K562 (cell line): ENCODE measurements around the gene BEST4. TPM values are rescaled to one million over a fixed set of nuclear protein-coding genes. Genes with fewer than 3 reads are reported as not detected.

Experiments
- BDP1 ChIP-seq: IDR thresholded peaks from 3 replicates; pipeline ENCODE4 v1.6.1; 2011; ENCODE audit not compliant: insufficient read length, insufficient read depth
- MTA3 ChIP-seq: fragments of 450-650 bp; formaldehyde crosslinking; IDR thresholded peaks from 2 replicates; pipeline ENCODE4 v1.6.1; 2017; ENCODE audit warnings: mild to moderate bottlenecking, borderline replicate concordance
- NEUROD1 ChIP-seq: fragments of 150-350 bp; IDR thresholded peaks from 2 replicates; pipeline ENCODE4 v1.6.1; 2014; ENCODE audit warnings: borderline replicate concordance, low read length, low read depth; ENCODE audit not compliant: partially characterized antibody
- PHB2 ChIP-seq: fragments of 450-650 bp; IDR thresholded peaks from 2 replicates; pipeline ENCODE4 v1.6.1; 2017; ENCODE audit warnings: low read depth
- PKNOX1 ChIP-seq: fragments of 450-650 bp; IDR thresholded peaks from 2 replicates; pipeline ENCODE4 v1.6.1; 2016
- SAP30 ChIP-seq: fragments of 200-600 bp; sonication (generic); IDR thresholded peaks from 2 replicates; pipeline ENCODE4 v1.6.1; 2012; ENCODE audit warnings: borderline replicate concordance, low read depth, mild to moderate bottlenecking, moderate library complexity, low read length, control low read depth, inconsistent platforms; ENCODE audit not compliant: insufficient read depth, poor library complexity, severe bottlenecking
- ZFP1 ChIP-seq: fragments of 450-650 bp; formaldehyde crosslinking; IDR thresholded peaks from 2 replicates; pipeline ENCODE4 v1.4.0; 2020; ENCODE audit warnings: mild to moderate bottlenecking, mixed read lengths
- ZKSCAN8 ChIP-seq: fragments of 200-800 bp; sonication (Bioruptor generic); IDR thresholded peaks from 2 replicates; pipeline ENCODE4 v1.6.1; 2016; ENCODE audit warnings: missing genetic modification characterization, missing compliant biosample characterization
- ZNF134 ChIP-seq: fragments of 250-450 bp; sonication (Bioruptor Pico); conservative IDR thresholded peaks from 2 replicates; pipeline ENCODE4 v1.4.0; 2020
- ZNF175 ChIP-seq: fragments of 200-800 bp; sonication (Bioruptor generic); IDR thresholded peaks from 2 replicates; pipeline ENCODE4 v1.6.1; 2016; ENCODE audit warnings: low read depth, mild to moderate bottlenecking, missing genetic modification characterization, missing compliant biosample characterization
- ZNF398 ChIP-seq: fragments of 250-450 bp; sonication (Bioruptor Pico); IDR thresholded peaks from 2 replicates; pipeline ENCODE4 v1.8.0; 2021; ENCODE audit warnings: moderate library complexity, mild to moderate bottlenecking, inconsistent platforms
- polyA plus RNA-seq, 8 experiments: library from polyadenylated mRNA; depleted of rRNA in 4 of 8; stranded (reverse) in 5 of 8; unstranded in 3 of 8; fragments of >200 nt; fragmentation: Nextera tagmentation in 2 of 8; fragmentation: Illumina TruSeq in 1 of 8; extraction: Ambion mirVana in 2 of 8; extraction: Trizol in 1 of 8; gene quantifications; 2 replicates each; pipeline versions ENCODE4 v1.2.1 to v1.2.3, GENCODE V29; 2011 to 2014; ENCODE audit warnings: inconsistent platforms in 1 of 8, missing spikeins in 1 of 8
- total RNA-seq, 7 experiments: library from RNA; depleted of rRNA in 6 of 7; stranded (reverse); fragments of >200 nt in 6 of 7; fragmentation: Illumina TruSeq in 2 of 7; extraction: Trizol in 2 of 7; gene quantifications; 2 replicates each; pipeline versions ENCODE4 v1.2.1 to v1.2.3, GENCODE V29; 2011 to 2021; ENCODE audit warnings: low replicate concordance in 1 of 7
- TF ChIP-seq, protein P1 (sequence below): sonication (generic); formaldehyde crosslinking; IDR thresholded peaks from 2 replicates; pipeline ENCODE4 v1.8.1; 2023; ENCODE audit warnings: missing genetic modification reagents, mild to moderate bottlenecking, borderline replicate concordance
- TF ChIP-seq, protein P2 (sequence below): fragments of 450-650 bp; IDR thresholded peaks from 2 replicates; pipeline ENCODE4 v1.6.1; 2014; ENCODE audit warnings: low read depth, mild to moderate bottlenecking, moderate library complexity, borderline replicate concordance
- TF ChIP-seq, protein P3 (sequence below): fragments of 450-650 bp; formaldehyde crosslinking; IDR thresholded peaks from 2 replicates; pipeline ENCODE4 v1.4.0; 2020; ENCODE audit warnings: mild to moderate bottlenecking

BEST4 gene
- total and polyA plus RNA-seq, 9 of the 15 experiments (the other 6 are each of a cell fraction or from before 2014, with no cell fraction given): 0.07 to 0.11 TPM; not detected in 7

GRCh38 chr1:44807364-44808062 lies 19.5 kb upstream of the BEST4 start (continued):
- TF ChIP-seq, protein P1, sequence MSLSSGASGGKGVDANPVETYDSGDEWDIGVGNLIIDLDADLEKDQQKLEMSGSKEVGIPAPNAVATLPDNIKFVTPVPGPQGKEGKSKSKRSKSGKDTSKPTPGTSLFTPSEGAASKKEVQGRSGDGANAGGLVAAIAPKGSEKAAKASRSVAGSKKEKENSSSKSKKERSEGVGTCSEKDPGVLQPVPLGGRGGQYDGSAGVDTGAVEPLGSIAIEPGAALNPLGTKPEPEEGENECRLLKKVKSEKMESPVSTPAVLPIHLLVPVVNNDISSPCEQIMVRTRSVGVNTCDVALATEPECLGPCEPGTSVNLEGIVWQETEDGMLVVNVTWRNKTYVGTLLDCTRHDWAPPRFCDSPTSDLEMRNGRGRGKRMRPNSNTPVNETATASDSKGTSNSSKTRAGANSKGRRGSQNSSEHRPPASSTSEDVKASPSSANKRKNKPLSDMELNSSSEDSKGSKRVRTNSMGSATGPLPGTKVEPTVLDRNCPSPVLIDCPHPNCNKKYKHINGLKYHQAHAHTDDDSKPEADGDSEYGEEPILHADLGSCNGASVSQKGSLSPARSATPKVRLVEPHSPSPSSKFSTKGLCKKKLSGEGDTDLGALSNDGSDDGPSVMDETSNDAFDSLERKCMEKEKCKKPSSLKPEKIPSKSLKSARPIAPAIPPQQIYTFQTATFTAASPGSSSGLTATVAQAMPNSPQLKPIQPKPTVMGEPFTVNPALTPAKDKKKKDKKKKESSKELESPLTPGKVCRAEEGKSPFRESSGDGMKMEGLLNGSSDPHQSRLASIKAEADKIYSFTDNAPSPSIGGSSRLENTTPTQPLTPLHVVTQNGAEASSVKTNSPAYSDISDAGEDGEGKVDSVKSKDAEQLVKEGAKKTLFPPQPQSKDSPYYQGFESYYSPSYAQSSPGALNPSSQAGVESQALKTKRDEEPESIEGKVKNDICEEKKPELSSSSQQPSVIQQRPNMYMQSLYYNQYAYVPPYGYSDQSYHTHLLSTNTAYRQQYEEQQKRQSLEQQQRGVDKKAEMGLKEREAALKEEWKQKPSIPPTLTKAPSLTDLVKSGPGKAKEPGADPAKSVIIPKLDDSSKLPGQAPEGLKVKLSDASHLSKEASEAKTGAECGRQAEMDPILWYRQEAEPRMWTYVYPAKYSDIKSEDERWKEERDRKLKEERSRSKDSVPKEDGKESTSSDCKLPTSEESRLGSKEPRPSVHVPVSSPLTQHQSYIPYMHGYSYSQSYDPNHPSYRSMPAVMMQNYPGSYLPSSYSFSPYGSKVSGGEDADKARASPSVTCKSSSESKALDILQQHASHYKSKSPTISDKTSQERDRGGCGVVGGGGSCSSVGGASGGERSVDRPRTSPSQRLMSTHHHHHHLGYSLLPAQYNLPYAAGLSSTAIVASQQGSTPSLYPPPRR: peak; percentile 38; the same call in 1 of the 2 replicates
- TF ChIP-seq ZNF175 (CRISPR knock-in tag) (peak; percentile 94), BDP1 (no peak), SAP30 (no peak), ZNF398 (CRISPR knock-in tag) (no peak), ZFP1 (no peak), ZKSCAN8 (CRISPR knock-in tag) (peak; percentile 94), NEUROD1 (peak; percentile 91), ZNF134 (peak; percentile 78), PHB2 (no peak), PKNOX1 (peak; percentile 60; the same call in 1 of the 2 replicates), MTA3 (peak; percentile 88)
- TF ChIP-seq, protein P2, sequence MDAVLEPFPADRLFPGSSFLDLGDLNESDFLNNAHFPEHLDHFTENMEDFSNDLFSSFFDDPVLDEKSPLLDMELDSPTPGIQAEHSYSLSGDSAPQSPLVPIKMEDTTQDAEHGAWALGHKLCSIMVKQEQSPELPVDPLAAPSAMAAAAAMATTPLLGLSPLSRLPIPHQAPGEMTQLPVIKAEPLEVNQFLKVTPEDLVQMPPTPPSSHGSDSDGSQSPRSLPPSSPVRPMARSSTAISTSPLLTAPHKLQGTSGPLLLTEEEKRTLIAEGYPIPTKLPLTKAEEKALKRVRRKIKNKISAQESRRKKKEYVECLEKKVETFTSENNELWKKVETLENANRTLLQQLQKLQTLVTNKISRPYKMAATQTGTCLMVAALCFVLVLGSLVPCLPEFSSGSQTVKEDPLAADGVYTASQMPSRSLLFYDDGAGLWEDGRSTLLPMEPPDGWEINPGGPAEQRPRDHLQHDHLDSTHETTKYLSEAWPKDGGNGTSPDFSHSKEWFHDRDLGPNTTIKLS: peak; percentile 88
- TF ChIP-seq, protein P3, sequence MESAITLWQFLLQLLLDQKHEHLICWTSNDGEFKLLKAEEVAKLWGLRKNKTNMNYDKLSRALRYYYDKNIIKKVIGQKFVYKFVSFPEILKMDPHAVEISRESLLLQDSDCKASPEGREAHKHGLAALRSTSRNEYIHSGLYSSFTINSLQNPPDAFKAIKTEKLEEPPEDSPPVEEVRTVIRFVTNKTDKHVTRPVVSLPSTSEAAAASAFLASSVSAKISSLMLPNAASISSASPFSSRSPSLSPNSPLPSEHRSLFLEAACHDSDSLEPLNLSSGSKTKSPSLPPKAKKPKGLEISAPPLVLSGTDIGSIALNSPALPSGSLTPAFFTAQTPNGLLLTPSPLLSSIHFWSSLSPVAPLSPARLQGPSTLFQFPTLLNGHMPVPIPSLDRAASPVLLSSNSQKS: peak; percentile 18; the same call in 1 of the 2 replicates
